NCI-H524 treated with DMSO at 0.1 percent for 48 hours (cell line): ENCODE data around the gene SENP7.
A peak's percentile ranks its signal among the peaks of the same experiment; 100 is the strongest.
"Not testable (repeated sequence)": the region's sequence is repeated elsewhere in the genome, so short reads cannot be mapped to it uniquely, and the experiment has no call there.

Experiments
- DNase-seq: peaks from one replicate; lab custom pipeline; 2025; lab: John Stamatoyannopoulos, UW

The SENP7 gene

DNA sequence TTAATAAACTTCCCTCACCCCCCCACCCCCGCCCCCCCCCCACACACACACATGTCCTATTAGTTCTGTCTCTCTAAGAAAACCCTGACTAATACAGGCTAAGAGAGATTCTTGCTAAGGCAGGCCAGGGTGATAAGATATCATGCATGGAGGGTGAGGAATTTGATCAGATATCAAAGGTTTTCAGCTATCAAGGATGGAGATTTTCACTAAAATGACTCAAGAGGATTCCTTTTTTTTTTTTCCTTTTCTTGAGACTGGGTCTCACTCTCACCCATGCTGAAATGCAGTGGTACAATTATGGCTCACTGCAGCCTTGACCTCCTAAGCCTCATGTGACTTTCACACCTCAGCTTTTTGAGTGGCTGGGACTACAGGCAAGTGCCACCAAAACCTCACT, 14.9 kb upstream of the SENP7 start:
- DNase-seq: no peak

DNA sequence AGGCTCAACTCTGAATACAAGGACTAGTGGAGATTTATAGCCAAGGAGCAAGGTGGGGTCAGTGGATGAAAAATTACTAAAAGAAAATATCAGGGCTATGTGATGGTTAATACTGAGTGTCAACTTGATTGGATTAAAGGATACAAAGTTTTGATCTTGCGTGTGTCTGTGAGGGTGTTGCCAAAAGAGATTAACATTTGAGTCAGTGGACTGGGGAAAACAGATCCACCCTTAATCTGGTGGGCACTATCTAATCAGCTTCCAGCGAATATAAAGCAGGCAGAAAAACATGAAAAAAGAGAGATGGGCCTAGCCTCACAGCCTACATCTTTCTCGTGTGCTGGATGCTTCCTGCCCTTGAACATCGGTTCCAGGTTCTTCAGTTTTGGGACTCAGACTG, 14.4 kb upstream of the SENP7 start:
- DNase-seq: no peak

DNA sequence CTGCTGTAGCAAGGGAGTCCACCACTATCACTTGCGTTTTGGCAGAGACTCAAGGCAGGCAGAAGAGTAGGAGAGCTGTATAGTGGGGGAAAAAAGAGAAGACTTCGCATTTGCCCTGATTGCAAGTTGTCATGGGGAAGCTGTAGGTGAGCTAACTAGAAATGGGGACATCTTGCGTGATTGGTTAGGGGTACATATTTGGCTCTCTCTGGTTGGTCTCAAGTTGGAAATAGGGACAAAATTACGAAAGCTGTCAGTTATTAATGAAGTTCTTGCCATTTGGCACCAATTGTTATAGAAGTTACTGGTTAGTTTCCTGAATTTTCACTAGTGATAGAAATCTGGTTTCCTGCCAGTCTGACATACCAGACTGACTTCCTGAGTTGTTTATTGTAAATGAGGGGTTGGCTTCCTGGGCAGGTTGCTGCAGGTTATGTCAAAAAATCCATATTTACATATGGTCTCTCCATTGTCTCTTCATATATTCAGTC, 8.2 kb upstream of the SENP7 start:
- no peak for DNase-seq

DNA sequence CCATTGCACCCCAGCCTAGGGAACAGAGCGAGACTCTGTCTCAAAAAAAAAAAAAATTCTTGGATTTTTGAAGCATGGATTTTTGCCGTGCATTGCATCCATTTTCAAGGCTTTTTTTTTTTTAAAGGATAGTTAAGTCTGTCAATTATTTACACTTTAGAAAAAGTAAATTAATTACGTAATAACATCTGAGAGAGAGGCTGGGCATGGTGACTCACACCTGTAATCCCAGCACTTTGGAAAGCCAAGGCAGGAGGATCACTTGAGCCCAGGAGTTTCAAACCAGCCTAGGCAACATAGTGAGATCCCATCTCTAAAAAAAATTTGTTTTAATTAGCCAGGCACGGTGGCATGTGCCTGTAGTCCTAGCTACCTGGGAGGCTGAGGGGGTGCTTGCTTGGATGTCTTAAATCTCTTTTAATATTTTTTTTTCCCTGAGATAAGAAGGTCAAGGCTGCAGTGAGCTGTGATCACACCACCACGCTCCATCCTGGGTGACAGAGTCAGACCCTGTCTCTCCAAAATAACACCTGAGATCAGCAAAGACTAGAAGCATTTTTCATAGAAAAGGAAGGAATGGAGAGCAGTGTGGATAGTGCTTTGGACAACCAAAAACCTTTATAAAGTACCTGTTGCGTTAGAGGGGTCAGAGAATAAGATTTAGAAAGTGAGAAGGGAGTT, 6.8 kb upstream of the SENP7 start:
- DNase-seq: no peak

DNA sequence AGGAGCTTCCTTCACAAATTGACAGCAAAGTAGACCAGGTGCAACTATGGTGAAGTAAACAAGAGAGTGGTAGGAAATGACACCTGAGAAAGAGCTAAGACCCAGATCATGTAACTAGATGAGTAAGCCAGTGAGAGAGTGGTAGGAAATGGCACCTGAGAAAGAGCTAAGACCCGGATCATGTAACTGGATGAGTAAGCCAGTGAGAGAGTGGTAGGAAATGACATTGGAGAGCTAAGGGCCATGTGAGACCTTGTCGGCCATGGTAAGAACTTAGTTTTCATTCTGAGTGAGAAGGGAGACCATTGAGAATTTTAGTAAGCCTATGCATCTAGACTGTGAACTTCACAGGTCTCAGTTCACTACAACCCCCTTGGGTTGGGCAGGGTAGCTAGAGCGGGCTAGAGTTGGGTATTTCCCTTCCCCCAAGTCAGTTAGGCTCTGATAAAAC, 5.4 kb upstream of the SENP7 start:
- no peak for DNase-seq

DNA sequence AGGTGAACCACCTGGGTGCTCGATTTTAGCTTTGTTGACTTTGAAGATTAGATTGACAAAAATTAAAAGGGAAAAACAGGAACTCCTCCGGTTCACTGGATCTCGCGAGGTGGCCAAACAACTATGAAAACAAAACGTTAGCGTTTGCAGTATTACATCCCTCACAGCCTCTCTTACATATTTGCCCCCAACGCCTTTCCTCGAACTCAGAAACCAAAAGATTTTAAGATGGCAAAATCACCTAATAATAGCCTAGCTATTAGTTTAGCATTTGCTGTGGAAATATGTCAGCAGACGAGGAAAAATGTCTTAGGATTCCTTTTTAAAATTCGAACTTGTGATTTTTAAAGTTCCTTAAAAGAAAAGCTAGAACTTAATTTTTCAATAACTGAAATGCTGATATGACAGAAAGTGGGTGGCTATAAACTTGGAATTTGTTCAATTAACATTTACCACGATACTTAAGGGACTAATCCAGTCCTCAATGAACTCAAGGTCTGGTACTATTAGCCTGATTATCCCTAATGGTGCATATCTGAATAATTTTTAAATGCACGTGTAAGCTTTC, 491 bp upstream of the SENP7 start:
- no peak for DNase-seq

DNA sequence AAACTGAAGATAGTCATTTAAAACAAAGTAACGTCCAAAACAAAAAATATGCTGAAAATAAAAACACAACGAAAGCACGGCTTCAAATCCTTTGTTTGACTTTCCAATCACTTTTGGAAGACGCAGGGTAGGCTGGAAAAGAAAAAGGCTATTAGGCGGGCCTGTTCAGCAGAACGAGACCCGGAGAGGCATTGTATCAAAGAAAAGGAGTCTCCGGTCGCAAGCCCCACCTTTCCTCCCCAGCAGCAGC, 691 bp downstream of the SENP7 start:
- DNase-seq: no peak

DNA sequence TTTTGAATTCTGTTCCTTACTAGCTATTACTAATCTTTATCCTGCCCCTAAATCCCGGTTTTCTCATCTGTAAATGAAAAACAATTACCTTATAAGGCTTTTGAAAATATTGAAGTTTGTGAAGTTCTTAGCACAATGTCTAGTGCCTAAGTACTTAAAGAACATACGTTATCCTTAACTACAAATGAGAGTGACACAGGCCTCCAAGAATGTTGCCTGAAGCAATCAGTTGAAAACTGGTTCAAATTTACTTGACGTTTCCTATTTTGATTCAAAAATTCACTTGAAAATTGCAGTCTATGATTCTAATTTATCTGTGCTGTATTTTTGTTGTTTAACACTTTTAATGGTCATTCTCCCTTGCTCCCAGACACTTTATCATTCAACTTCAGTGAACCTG, 3.2 kb downstream of the SENP7 start:
- DNase-seq: no peak

DNA sequence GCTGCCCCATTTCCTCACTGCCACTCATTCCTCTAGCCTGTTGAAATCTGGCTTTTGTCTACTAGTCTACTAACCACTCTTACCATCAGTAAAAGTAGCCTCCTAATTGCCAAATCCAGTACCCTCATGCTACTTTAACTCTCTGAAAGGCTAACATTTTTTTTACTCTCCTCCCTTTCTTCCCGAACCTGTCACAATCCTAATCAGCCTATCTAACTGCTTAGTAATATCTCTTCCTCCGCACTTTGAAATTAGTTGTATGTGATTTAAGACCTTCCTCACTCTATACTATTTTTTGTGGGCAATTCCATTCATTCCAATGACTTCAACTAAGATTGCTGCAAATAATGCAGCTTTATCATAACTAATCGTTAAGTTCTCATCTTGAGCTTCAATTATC, 3.7 kb downstream of the SENP7 start:
- no peak for DNase-seq

DNA sequence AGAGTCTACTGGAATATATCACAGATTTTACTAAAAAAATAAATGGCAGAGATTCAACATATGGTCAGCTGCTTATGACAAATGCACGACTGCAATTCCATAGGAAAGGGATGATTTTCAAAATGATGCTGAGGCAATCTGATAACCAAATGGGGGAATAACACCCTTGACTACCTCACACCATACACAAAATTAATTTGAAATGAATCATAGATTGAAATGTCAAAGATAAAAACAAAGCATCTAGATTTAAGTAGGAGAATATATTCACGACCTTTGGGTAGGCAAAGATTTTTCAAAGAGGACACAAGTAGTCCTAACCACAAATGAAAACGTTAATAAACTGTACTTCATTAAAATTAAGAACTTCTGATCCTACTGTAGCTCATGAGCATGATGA, 11.2 kb downstream of the SENP7 start:
- no peak for DNase-seq

DNA sequence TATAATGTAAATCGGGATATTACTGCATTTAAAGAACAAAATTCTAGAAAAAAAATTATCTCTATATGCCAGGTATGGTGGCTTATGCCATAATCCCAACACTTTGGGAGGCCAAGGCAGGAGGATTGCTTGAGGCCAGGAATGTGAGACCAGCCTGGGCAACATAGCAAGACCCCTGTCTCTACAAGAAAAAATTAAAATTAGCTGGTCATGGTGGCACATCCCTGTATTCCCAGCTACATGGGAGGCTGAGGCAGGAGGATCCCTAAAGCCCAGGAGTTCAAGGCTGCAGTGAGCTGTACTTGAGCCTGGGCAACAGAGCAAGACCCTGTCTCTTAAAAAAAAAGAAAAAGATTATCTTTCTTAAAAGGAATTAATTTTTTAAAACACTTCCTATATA, 12.8 kb downstream of the SENP7 start:
- DNase-seq: no peak

DNA sequence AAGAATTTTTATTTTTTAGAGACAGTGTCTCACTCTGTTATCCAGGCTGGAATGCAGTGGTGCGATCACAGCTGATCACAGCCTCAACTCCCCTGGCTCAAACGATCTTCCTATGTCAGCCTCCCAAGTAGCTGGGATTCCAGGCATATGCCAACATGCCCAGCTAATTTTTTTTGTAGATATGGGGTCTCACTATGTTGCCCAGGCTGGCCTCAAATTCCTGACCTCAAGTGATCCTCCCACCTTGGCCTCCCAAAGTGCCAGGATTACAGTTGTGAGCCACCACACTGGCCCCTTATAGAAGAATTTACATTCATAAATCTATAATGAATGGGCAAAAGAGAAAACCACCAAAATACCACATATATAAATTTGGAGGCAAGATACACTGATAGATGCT, 15.2 kb downstream of the SENP7 start:
- DNase-seq: no peak

DNA sequence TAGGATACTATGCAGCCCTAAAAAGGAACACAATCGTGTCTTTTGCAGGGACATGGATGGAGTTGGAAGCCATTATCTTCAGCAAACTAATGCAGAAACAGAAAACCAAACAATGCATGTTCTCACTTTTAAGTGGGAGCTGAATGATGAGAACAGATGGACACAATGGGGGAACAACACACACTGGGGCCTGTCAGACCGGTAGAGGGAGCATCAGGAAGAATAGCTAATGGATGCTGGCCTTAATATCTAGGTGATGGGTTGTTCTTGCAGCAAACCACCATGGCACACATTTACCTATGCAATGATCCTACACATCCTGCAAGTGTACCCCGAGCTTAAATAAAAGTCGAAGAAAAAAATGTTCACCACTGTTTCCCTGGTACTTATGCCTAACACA, 17.5 kb downstream of the SENP7 start:
- DNase-seq: peak; percentile 48

DNA sequence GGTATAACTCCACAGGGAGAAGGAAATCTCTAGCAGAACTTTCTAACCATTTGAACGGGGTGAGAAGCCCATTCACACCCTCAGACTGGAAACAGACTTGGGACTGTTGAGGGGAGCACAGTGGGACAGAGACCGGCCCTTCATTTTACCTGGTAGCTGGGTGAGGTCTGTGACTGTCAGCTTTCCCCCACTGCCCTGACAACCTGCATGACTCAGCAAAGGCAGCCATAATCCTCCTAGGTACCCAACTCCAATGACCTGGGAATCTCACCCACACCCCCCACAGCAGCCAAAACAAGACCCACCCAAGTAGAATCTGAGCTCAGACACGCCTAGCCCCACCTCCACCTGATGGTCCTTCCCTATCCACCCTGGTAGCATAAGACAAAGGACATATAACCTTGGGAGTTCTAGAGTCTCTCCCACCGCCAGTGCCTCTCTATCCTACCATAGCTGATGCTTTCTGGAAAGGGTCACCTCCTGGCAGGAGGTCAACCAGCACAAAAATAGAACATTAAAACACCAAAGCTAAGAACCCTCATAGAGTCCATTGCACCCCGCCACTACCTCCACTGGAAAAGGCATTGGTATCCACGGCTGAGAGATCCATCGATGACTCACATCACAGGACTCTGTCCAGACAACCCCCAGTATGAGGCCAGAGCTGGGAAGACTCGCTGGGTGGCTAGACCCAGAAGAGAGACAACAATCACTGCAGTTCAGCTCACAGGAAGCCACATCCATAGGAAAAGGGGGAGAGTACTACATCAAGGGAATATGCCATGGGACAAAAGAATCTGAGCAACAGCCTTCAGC, 28.0 kb downstream of the SENP7 start:
- no peak for DNase-seq

DNA sequence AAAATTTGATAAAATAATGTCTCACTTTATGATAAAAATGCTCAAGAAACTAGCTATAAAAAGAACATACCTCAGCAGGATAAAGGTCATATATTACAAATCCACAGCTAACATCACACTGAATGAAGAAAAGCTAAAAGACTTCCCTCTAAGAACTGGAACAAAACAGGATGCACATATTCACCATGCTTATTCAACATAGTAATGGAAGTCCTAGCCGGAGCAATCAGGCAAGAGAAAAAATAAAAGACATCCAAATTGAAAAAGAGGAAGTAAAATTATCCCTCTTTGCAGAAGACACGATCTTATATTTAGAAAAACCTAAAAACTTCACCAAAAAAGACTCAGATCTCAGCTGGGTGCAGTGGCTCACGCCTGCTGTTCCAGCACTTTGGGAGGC, 34.0 kb downstream of the SENP7 start:
- no peak for DNase-seq

DNA sequence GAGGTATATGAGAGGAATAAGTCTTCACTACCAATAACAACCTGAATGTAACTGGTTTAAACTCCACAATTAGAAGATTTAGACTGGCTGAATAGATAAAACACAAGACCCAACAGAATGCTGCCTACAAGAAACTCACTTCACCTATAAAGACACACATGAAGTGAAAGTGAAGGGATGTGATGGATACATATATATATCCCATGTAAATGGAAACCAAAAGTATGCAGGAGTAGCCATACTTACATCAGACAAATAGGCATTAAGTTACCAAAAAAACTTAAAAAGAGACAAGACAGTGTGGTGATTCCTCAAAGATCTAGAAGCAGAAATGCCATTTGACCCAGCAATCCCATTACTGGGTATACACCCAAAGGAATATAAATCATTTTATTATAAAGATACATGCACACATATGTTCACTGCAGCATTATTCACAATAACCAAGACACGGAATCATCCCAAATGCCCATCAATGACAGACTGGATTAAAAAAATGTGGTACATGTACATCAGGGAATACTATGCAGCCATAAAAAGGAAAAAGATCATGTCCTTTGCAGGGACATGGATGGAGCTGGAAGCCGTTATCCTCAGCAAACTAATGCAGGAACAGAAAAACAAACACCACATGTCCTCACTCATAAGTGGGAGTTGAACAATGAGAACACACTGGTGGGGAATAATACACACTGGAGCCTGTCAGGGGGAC, 38.0 kb downstream of the SENP7 start:
- not testable (repeated sequence) for DNase-seq

DNA sequence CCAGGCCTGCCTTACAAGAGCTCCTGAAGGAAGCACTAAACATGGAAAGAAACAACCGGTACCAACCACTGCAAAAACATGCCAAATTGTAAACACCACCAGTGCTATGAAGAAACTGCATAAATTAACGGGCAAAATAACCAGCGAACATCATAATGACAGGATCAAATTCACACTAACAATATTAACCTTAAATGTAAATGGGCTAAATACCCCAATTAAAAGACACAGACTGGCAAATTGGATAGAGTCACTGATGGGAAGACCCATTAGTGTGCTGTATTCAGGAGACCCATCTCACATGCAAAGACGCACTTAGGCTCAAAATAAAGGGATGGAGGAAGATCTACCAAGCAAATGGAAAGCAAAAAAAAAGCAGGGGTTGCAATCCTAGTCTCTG, 44.3 kb downstream of the SENP7 start:
- not testable (repeated sequence) for DNase-seq

DNA sequence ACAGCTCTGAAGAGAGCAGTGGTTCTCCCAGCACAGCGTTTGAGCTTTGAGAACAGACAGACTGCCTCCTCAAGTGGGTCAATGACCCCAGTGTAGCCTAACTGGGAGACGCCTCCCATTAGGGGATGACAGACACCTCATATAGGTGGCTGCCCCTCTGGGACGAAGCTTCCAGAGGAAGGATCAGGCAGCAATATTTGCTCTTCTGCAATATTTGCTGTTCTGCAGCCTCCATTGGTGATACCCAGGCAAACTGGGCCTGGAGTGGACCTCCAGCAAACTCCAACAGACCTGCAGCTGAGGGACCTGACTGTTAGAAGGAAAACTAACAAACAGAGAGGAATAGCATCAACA, 45.7 kb downstream of the SENP7 start:
- not testable (repeated sequence) for DNase-seq

DNA sequence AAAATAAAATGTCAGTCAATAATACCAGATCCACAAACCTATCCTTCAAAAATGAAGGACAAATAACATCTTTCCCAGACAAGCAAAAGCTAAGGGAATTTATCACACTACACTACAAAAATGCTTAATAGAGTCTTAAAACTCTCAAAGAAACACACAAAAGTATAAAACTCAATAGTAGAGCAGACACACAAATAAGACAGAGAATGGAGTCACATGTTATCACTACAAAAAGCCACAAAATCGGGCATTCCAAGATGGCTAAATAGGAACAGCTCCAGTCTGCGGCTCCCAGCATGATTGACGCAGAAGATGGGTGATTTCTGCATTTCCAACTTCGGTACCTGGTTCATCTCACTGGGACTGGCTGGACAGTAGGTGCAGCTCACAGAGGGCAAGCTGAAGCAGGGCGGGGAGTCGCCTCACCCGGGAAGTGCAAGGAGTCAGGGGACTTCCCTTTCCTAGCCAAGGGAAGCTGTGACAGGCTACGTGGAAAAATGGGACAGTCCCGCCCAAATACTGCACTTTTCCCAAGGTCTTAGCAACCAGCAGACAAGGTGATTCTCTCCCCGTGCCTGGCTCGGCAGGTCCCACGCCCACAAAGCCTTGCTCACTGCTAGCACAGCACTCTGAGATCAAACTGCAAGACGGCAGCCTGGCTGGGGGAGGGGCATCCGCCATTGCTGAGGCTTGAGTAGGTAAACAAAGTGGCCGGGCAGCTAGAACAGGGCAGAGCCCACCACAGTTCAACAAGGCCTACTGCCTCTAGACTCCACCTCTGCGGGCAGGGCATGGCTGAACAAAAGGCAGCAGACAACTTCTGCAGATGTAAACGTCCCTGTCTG, 46.3 kb downstream of the SENP7 start:
- no peak for DNase-seq

DNA sequence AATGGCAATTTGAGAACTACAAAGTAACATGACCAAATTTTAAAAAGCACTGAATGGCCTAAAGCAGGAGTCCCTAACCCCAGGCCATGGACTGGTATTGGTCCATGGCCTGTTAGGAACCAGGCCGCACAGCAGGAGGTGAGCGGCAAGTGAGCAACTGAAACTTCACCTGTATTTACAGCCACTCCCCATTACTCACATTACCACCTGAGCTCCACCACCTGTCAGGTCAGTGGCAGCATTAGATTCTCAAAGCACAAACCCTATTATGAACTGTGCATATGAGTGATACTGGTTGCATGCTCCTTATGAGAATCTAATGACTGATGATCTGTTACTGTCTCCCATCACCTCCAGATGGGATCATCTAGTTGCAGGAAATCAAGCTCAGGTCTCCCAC, 48.8 kb downstream of the SENP7 start:
- DNase-seq: no peak

DNA sequence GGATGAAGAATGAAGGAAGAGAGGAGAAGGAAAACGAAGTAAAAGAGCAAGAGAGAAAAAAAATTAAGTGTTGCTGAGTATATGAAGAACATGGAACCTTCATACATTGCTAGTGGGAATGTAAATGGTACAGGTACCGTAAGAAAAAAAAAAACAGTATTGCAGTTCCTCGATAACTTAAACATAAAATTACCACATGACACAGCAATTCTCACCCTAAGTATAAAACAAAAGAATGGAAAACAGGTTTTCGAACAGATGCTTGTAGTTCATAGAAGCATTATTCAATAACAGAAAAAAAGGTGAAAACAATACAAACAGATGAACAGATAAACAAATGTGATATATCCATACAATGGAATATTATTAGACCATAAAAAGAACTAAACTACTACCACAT, 51.6 kb downstream of the SENP7 start:
- no peak for DNase-seq

DNA sequence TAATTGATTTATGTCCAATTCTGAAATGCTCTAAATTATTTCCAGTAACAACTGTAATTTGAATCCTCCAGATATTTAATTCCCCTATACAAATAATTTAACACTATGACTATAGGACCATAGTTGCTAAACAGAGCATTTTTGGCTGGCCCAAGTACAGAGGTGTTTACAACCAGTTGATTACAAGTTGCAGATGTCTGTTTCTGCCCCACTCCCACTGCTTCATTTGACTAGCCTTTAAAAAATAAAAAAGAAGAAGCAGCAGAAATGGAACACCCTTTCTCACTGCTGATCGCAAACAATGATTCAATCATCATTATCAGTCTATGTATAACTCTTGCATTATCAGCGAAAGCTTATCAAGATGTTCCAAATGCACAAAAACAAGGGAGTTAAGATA, 54.6 kb downstream of the SENP7 start:
- DNase-seq: no peak
